NCI-H1417 treated with DMSO at 0.1 percent for 48 hours (cell line): ENCODE measurements around the gene SYT3.
"Not testable (repeated sequence)": the region's sequence is repeated elsewhere in the genome, so short reads cannot be mapped to it uniquely, and the experiment has no call there.

Source experiments
- DNase-seq: peaks from one replicate; lab custom pipeline; 2025; lab: John Stamatoyannopoulos, UW

Gene SYT3

GRCh38 chr19:50602935-50603334 lies 36.7 kb downstream of the SYT3 start:
- DNase-seq = no peak

GRCh38 chr19:50602496-50602895 lies 37.2 kb downstream of the SYT3 start:
- DNase-seq = no peak

GRCh38 chr19:50602089-50602422 lies 37.6 kb downstream of the SYT3 start:
- DNase-seq = no peak

- DNase-seq = no peak
These were observed 38.1 kb downstream of the SYT3 start for GRCh38 chr19:50601407-50602088.

- no peak for DNase-seq
These were observed 40.3 kb downstream of the SYT3 start for GRCh38 chr19:50599427-50599826.

- DNase-seq = no peak
These were observed 49.5 kb downstream of the SYT3 start for GRCh38 chr19:50590191-50590590.

GRCh38 chr19:50581795-50582660 lies 57.7 kb downstream of the SYT3 start:
- DNase-seq = not testable (repeated sequence)

GRCh38 chr19:50580970-50581634 lies 58.6 kb downstream of the SYT3 start:
- no peak for DNase-seq

- DNase-seq = no peak
These were observed 59.4 kb downstream of the SYT3 start for GRCh38 chr19:50580240-50580639.

- DNase-seq = not testable (repeated sequence)
These were observed 62.9 kb downstream of the SYT3 start for GRCh38 chr19:50576769-50577168.

- DNase-seq = no peak
These were observed 65.8 kb downstream of the SYT3 start for GRCh38 chr19:50573741-50574461.
